Right atrium auricular region (tissue), 2 donors: ENCODE data around the gene CYB561D1. TPM values are rescaled to one million over a fixed set of nuclear protein-coding genes. Genes with fewer than 3 reads are reported as not detected.
A peak's percentile ranks its signal among the peaks of the same experiment; 100 is the strongest.
"Not testable (repeated sequence)": the region's sequence is repeated elsewhere in the genome, so short reads cannot be mapped to it uniquely, and the experiment has no call there.

Experiments used
- DNase-seq: peaks from one replicate; pipeline ENCODE4 v3.0.0-alpha.2; 2019; ENCODE audit warnings: low spot score
- H3K27ac ChIP-seq, 2 donors: fragments of 200-600 bp; sonication (generic); 1 replicate in 1 of 2; 2 replicates in 1 of 2; pipeline ENCODE4 v1.5.1; 2016 to 2019
- H3K27me3 ChIP-seq, 2 donors: fragments of 200-600 bp; sonication (generic); one replicate each; pipeline versions ENCODE4 v1.5.1 to v1.6.0; 2017 to 2019
- H3K36me3 ChIP-seq: fragments of 200-600 bp; sonication (generic); one replicate; pipeline ENCODE4 v1.5.1; 2016
- H3K4me1 ChIP-seq, 2 donors: fragments of 200-600 bp; sonication (generic); one replicate each; pipeline versions ENCODE4 v1.5.1 to v1.6.0; 2017 to 2019
- H3K4me3 ChIP-seq, 2 donors: fragments of 200-600 bp; sonication (generic); 1 replicate in 1 of 2; 2 replicates in 1 of 2; pipeline ENCODE4 v1.5.1; 2017 to 2019; ENCODE audit warnings: mild to moderate bottlenecking in 1 of 2, moderate library complexity in 1 of 2
- H3K9me3 ChIP-seq, 2 donors: fragments of 200-600 bp; sonication (generic); one replicate each; pipeline ENCODE4 v1.5.1; 2019
- CTCF ChIP-seq, 2 donors: fragments of 200-600 bp; sonication (generic); IDR thresholded peaks; one replicate each; pipeline ENCODE4 v1.5.1; 2019; ENCODE audit warnings: antibody characterized with exemption in 2 of 2
- total RNA-seq, 2 donors: library from RNA; depleted of rRNA; stranded (reverse); fragments of >200 nt; gene quantifications; one replicate each; pipeline ENCODE4 v1.1.0, GENCODE V29; 2016

The CYB561D1 gene, protein sequence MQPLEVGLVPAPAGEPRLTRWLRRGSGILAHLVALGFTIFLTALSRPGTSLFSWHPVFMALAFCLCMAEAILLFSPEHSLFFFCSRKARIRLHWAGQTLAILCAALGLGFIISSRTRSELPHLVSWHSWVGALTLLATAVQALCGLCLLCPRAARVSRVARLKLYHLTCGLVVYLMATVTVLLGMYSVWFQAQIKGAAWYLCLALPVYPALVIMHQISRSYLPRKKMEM
- total RNA-seq = 1 to 10 TPM; 2.6 to 6.9 TPM

DNA sequence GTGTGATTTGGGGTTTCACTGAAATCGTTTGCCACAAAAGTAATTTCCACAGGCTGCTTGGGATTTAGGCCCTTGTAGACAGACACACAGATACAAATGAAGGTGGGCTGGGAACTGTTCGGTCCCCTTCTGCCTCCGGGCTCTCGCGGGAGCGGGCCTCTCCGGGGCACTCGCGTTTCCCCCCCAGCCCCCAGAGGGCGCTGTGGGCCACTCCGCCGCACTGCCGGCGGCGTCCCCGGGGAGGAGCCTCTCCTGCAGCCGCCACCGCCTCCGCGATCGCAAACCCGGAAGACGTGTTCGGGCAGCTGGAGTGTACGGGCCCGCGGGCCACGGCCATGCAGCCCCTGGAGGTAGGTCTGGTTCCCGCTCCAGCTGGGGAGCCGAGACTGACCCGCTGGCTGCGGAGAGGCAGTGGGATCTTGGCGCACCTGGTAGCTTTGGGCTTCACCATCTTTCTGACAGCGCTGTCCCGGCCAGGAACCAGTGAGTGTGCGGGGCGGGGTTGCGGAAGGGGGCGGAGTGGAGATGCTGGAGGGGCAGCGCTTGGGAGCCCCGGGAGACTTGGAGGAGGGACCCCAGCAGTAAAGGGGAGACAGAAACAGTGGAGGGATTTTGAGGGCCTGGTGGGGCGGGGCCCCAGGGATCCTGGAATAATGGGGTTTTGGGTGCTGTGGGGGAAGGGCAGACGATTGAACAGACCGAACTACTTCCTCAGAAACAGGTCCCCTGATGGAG is at the start of gene CYB561D1:
Gene CYB561D1 (plus strand): TSS at position 290 of the 735 bp plus-strand sequence. CDS start 46 bp downstream, at position 336.
- peak; percentile 79 for DNase-seq
- peak; percentile 96 to 98 for TF ChIP-seq CTCF (IDR thresholded peaks at IDR 0.05)
- Histone ChIP-seq H3K4me3 (peak within 1 kb of the TSS; percentile 85 to 86), H3K4me1 (peaks cover 0 to 28% of the 10 kb centered on the region in 2 donors), H3K36me3 (peaks cover 16% of the 10 kb centered on the region), H3K27me3 (no peaks in the 10 kb centered on the region), H3K9me3 (no peaks in the 10 kb centered on the region), H3K27ac (peak within 1 kb of the TSS; percentile 69 to 74)

- no peak for TF ChIP-seq CTCF (IDR thresholded peaks at IDR 0.05)
- no peak overlapping the region for H3K27ac ChIP-seq
- no peak for DNase-seq
- no peak overlapping the region for H3K4me3 ChIP-seq
- H3K4me1 ChIP-seq = no peaks in the 10 kb centered on the region
- H3K36me3 ChIP-seq = no peaks in the 10 kb centered on the region
- no peaks in the 10 kb centered on the region for H3K27me3 ChIP-seq
- no peaks in the 10 kb centered on the region for H3K9me3 ChIP-seq
These were observed 49.5 kb upstream of the CYB561D1 start for GRCh38 chr1:109444346-109444745.

- H3K4me3 ChIP-seq, H3K4me1 ChIP-seq, H3K36me3 ChIP-seq, DNase-seq, H3K9me3 ChIP-seq, H3K27ac ChIP-seq, H3K27me3 ChIP-seq: not testable (repeated sequence)
These were observed 47.8 kb upstream of the CYB561D1 start for GRCh38 chr1:109445949-109446695.

DNA sequence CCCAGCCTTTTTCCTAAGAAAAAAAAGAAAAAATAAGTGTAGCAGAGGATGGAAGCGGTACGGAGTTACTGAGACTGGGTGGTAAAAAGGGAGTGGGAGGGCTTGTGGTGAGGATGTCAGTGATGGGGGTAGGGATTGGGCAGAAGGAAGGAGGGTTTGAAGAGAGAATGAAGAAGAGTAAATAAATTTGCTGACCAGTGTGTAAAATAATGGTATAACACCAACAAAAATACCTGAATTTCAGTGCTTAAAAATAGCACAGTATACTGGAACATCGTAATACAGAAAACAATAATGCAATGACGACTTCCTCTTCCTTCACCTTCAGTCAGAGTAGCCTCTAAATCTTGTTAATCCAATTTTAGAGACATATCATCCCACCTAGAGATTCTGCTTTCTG is 46.4 kb upstream of the CYB561D1 start:
- H3K4me3 ChIP-seq = no peak overlapping the region
- DNase-seq = no peak
- no peaks in the 10 kb centered on the region for H3K9me3 ChIP-seq
- TF ChIP-seq CTCF (IDR thresholded peaks at IDR 0.05) = no peak
- no peaks in the 10 kb centered on the region for H3K4me1 ChIP-seq
- no peak overlapping the region for H3K27ac ChIP-seq
- H3K36me3 ChIP-seq = no peaks in the 10 kb centered on the region
- H3K27me3 ChIP-seq = no peaks in the 10 kb centered on the region

DNA sequence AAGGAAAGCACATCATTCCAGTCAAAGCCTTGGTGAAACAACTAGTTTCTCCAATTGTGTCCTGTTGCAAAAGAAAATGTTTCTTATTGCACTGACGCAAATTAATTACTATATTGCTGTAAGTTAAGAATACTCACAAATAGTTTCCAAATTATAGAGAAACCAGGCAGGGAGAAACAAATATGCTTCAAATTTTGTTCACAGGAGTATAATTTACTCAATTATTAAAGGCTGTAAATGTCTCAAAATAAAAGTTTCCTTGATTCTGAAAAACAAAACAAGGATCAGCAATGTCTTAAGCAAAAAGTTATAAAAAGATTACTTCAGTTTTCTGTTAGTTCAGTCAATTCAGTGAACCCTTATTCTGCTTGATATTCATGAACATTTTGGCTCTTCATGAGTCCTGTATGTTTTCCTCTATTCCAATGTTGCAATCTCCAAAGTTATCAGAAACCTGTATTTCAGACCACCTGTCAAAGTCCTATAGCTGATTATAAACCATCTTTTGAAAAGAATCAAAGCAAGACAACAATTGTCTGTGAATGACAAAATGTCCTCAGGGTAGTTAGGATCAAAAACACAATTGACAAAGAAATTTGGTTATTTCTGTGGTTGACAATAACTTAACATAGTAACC is 39.3 kb upstream of the CYB561D1 start:
- H3K36me3 ChIP-seq = no peaks in the 10 kb centered on the region
- DNase-seq = no peak
- H3K9me3 ChIP-seq = peaks cover 0 to 5% of the 10 kb centered on the region in 2 donors
- TF ChIP-seq CTCF (IDR thresholded peaks at IDR 0.05) = no peak
- no peaks in the 10 kb centered on the region for H3K27me3 ChIP-seq
- H3K4me1 ChIP-seq = no peaks in the 10 kb centered on the region
- H3K4me3 ChIP-seq = no peak overlapping the region
- H3K27ac ChIP-seq = no peak overlapping the region
